Tibial artery (tissue), 4 donors: Measurements from ENCODE around the gene MTG1.
A peak's percentile ranks its signal among the peaks of the same experiment; 100 is the strongest.

Experiments
- DNase-seq, 2 donors: peaks; one replicate each; pipeline ENCODE4 v3.0.0-alpha.2; 2019
- H3K27ac ChIP-seq, 2 donors: fragments of 200-600 bp; sonication (generic) in 1 of 2; 1 replicate in 1 of 2; 2 replicates in 1 of 2; pipeline ENCODE4 v1.5.1; 2018 to 2019; ENCODE audit warnings: mild to moderate bottlenecking in 1 of 2
- H3K27me3 ChIP-seq, 2 donors: fragments of 200-600 bp; sonication (generic) in 1 of 2; one replicate each; pipeline versions ENCODE4 v1.5.1 to v1.6.0; 2016 to 2019
- H3K36me3 ChIP-seq, 3 donors: fragments of 200-600 bp; sonication (generic) in 2 of 3; one replicate each; pipeline ENCODE4 v1.5.1; 2016 to 2019; ENCODE audit warnings: mild to moderate bottlenecking in 2 of 3
- H3K4me1 ChIP-seq, 4 donors: fragments of 200-600 bp; sonication (generic) in 2 of 4; 1 replicate in 3 of 4; 2 replicates in 1 of 4; pipeline ENCODE4 v1.5.1; 2016 to 2019
- H3K4me3 ChIP-seq, 2 donors: fragments of 200-600 bp; sonication (generic) in 1 of 2; 1 replicate in 1 of 2; 2 replicates in 1 of 2; pipeline ENCODE4 v1.5.1; 2018 to 2019; ENCODE audit warnings: mild to moderate bottlenecking in 2 of 2
- H3K9me3 ChIP-seq, 3 donors: fragments of 200-600 bp; sonication (generic) in 1 of 3; one replicate each; pipeline ENCODE4 v1.5.1; 2016 to 2019
- intact Hi-C: fragments of 100-400 bp; cut with DNase I; formaldehyde crosslinking; loops from one replicate; pipeline ENCODE4 v1.15.0; 2023; ENCODE audit warnings: low total_unique reads
- TF ChIP-seq, protein P1 (sequence below), 2 experiments: fragments of 200-600 bp in 1 of 2; fragments of 450-650 bp in 1 of 2; IDR thresholded peaks; one replicate each; pipeline ENCODE4 v1.5.1; 2017 to 2019; ENCODE audit warnings: antibody characterized with exemption in 2 of 2, mild to moderate bottlenecking in 1 of 2, moderate library complexity in 1 of 2

Gene MTG1

GRCh38 chr10:133401500-133401899 lies 7.5 kb downstream of the MTG1 start:
- H3K4me3 ChIP-seq, result no peak overlapping the region
- no peaks in the 10 kb centered on the region for H3K4me1 ChIP-seq
- TF ChIP-seq, protein P1, sequence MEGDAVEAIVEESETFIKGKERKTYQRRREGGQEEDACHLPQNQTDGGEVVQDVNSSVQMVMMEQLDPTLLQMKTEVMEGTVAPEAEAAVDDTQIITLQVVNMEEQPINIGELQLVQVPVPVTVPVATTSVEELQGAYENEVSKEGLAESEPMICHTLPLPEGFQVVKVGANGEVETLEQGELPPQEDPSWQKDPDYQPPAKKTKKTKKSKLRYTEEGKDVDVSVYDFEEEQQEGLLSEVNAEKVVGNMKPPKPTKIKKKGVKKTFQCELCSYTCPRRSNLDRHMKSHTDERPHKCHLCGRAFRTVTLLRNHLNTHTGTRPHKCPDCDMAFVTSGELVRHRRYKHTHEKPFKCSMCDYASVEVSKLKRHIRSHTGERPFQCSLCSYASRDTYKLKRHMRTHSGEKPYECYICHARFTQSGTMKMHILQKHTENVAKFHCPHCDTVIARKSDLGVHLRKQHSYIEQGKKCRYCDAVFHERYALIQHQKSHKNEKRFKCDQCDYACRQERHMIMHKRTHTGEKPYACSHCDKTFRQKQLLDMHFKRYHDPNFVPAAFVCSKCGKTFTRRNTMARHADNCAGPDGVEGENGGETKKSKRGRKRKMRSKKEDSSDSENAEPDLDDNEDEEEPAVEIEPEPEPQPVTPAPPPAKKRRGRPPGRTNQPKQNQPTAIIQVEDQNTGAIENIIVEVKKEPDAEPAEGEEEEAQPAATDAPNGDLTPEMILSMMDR (IDR thresholded peaks at IDR 0.05), result no peak
- H3K9me3 ChIP-seq, result no peaks in the 10 kb centered on the region
- no peak for DNase-seq
- no peaks in the 10 kb centered on the region for H3K27me3 ChIP-seq
- no peak overlapping the region for H3K27ac ChIP-seq
- H3K36me3 ChIP-seq, result peaks cover 42 to 91% (median 61%) of the 10 kb centered on the region in 3 donors
- intact Hi-C loops, result no loop called here

DNA sequence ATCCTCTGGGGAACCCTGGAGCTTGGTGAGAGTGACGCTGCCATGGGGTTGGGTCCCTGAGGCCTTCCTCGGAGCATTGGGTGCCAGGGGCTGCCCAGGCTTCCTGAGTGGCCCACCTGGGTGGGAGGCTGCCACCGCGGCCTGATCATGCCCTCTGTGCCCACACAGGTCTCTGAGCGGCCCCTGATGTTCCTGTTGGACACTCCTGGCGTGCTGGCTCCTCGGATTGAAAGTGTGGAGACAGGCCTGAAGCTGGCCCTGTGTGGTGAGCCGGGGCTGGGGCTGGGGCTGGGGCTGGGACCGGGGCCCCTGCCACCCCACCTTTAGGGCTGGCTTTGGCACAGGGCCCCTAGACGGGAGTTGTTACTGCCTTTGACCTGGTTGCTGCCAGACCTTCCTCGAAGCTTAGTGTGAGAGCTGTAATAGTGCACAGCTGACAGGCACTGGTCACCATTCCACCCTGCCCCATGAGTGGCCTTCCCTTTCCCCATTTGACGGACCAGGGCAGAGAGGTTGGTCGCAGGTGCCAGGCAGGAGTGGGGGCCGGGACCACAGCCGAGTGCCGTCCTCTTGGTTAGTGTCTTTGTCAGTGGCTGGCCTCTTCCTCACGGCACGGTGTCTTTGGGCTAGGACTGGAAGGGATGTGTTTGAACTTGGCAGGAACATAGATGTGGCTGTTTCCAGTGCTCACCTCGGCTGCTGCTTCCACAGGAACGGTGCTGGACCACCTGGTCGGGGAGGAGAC lies 8.2 kb downstream of the MTG1 start:
- peak in 1 of 2 donors; percentile 43 for DNase-seq
- H3K27me3 ChIP-seq, result no peaks in the 10 kb centered on the region
- TF ChIP-seq, protein P1 (IDR thresholded peaks at IDR 0.05), result no peak
- no peak overlapping the region for H3K4me3 ChIP-seq
- H3K9me3 ChIP-seq, result no peaks in the 10 kb centered on the region
- intact Hi-C loops, result no loop called here
- no peak overlapping the region for H3K27ac ChIP-seq
- peaks cover 42 to 91% (median 61%) of the 10 kb centered on the region in 3 donors for H3K36me3 ChIP-seq
- no peaks in the 10 kb centered on the region for H3K4me1 ChIP-seq

- DNase-seq, result no peak
- intact Hi-C loops, result no loop called here
- H3K4me3 ChIP-seq, result no peak overlapping the region
- no peaks in the 10 kb centered on the region for H3K9me3 ChIP-seq
- H3K27me3 ChIP-seq, result no peaks in the 10 kb centered on the region
- TF ChIP-seq, protein P1 (IDR thresholded peaks at IDR 0.05), result no peak
- H3K36me3 ChIP-seq, result peaks cover 42 to 89% (median 69%) of the 10 kb centered on the region in 3 donors
- H3K4me1 ChIP-seq, result no peaks in the 10 kb centered on the region
- H3K27ac ChIP-seq, result no peak overlapping the region
These were observed 9.4 kb downstream of the MTG1 start for GRCh38 chr10:133403359-133403758.

- Histone ChIP-seq H3K27ac (no peak overlapping the region), H3K27me3 (no peaks in the 10 kb centered on the region), H3K4me1 (no peaks in the 10 kb centered on the region), H3K4me3 (no peak overlapping the region), H3K9me3 (no peaks in the 10 kb centered on the region), H3K36me3 (peaks cover 40 to 88% (median 65%) of the 10 kb centered on the region in 3 donors)
- no peak for DNase-seq
- intact Hi-C loops, result no loop called here
- TF ChIP-seq, protein P1 (IDR thresholded peaks at IDR 0.05), result no peak
These were observed 9.8 kb downstream of the MTG1 start for GRCh38 chr10:133403784-133404183.

GRCh38 chr10:133405272-133405671 lies 11.3 kb downstream of the MTG1 start:
- intact Hi-C loops, result no loop called here
- Histone ChIP-seq H3K27me3 (no peaks in the 10 kb centered on the region), H3K4me3 (no peak overlapping the region), H3K4me1 (no peaks in the 10 kb centered on the region), H3K9me3 (no peaks in the 10 kb centered on the region), H3K36me3 (peaks cover 52 to 82% (median 62%) of the 10 kb centered on the region in 3 donors), H3K27ac (no peak overlapping the region)
- DNase-seq, result no peak
- TF ChIP-seq, protein P1 (IDR thresholded peaks at IDR 0.05), result no peak
